ENCODE results near the gene PHAF1.
A peak's percentile ranks its signal among the peaks of the same experiment; 100 is the strongest.

Gene PHAF1
- 26.2 to 32.7 (median 29.9) reads per million in 3 experiments for total RNA-seq

DNA sequence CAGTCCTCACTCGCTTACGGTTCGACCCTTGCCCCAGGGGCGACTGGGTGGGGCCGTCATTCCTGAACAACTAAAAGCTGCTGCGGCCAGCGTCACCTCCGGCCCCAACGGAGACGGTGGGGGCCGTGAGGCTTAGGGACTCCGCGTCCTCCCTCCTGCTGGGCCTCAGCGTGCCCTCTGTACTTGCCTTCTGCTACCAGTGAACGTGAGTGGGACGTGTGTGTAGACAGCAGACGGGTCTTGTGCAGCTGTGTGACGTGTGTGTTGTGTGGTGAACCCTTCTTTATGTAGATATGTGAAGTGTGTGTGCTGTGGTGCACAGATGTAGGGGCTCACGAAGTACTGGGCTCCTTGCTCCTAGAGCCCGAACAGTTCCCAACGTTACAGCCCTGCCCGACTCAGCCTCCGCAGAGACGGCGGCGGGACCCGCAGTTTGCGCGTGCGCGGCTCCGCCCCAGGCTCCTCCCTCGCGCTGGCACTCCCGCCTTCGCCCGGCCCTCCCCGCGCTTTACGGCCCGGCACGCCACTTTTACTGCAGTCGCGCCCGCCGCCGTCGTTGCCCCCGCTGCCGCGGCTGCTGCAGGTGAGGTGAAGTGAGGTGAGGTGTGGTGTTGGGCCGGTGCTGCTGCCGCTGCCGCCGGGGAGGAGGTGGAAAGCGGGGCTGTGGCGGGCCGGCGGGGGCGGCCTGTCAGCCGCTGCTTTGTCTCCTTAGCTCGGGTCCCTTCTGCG is at the start of gene PHAF1:
Gene PHAF1 (plus strand): TSS at position 535 of the 729 bp plus-strand sequence. CDS start 235 bp downstream, outside the sequence.
- DNase-seq = peak; percentile 96

- no peak for DNase-seq
Observed at GRCh38 chr16:67063008-67063407, 46.7 kb upstream of the PHAF1 start.

GRCh38 chr16:67068212-67068753 is 41.5 kb upstream of the PHAF1 start:
- no peak for DNase-seq

- no peak for DNase-seq
Observed at GRCh38 chr16:67071476-67072048, 38.2 kb upstream of the PHAF1 start.

DNA sequence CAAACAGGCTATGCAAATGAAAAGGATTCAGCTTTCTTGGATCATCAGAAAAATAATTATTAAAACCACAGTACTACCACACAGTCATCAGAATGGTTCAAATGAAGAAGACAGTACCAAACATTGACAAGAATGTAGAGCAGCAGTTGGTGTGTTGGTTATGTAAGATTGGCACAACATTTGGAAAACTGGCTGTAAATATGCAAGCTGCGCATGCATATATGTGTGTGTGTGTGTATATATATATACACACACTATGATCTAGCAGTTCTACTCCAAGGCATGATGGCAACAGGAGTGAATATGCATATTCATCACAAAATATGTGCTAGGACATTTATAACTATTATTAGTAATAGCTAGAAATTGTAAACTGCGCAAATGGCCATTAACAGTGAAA is 34.4 kb upstream of the PHAF1 start:
- no peak for DNase-seq

DNA sequence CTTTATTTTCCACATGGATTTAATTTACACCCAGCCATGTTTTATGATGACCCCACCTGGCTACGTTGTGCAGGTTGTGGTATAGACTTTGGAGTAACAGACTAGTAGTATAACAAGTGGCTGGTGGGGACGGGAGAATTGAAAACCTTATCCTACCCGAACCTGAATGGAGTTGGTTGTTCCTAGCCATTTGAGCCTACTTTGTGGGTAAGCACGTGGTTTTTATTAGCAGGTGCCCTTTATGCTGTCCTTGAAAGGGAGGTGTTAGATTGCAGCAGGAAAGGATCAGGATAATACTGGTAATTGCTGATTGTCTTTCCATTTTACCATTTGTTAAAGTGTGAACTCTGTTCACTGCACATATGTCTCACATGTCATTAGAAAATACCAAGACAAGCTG is 31.9 kb upstream of the PHAF1 start:
- no peak for DNase-seq

DNA sequence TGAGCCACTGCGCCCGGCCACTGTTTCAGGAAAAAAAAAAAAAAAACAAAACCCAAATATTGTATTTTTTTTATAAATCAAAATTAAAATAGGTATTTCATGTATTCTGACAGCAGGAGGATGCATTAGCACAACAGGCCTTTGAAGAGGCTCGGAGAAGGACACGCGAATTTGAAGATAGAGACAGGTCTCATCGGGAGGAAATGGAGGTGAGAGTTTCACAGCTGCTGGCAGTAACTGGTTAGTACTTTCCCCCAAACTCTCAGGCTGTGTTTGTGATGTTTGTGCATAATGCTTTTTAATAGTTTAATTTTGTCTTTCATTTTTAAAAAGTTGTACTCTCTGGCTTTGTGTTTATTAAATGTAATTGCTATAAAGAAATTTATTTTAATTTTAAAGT is 27.6 kb upstream of the PHAF1 start:
- no peak for DNase-seq

GRCh38 chr16:67082891-67083290 is 26.9 kb upstream of the PHAF1 start:
- no peak for DNase-seq

GRCh38 chr16:67084345-67085028 is 25.3 kb upstream of the PHAF1 start:
- no peak for DNase-seq

DNA sequence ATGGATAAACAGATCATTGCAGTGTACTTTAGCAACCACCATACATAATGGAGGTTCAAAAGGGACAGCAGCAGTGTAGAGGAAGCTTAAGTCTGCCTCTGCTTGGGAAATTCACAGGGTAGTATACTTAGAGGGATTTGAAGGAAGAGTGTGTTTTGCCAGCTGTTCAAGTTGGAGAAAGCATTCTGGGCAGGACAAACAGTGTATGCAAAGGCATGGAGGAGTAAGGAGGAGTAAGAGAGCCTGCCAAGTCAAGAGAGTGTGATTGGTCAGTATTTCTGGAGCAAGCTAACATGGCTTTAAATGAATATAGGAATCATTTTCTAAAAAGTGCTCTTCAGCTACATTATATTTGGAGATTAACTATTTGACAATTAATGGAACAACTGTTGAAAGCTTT is 22.9 kb upstream of the PHAF1 start:
- no peak for DNase-seq

DNA sequence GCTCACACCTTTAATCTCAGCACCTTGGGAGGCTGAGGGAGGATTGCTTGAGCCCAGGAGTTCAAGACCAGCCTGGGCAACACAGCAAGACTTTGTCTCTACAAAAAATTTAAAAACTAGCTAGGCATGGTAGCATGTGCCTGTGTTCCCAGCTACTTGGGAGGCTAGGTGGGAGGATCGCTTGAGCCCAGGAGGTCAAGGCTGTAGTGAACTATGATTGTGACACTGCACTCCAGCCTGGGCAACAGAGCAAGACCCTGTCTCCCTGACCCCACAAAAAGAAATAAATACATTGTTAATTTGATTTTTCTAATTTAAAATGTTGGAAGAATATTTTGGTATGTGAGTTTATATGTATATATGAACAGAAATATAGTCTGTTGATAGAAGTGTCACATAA is 22.4 kb upstream of the PHAF1 start:
- DNase-seq = no peak

DNA sequence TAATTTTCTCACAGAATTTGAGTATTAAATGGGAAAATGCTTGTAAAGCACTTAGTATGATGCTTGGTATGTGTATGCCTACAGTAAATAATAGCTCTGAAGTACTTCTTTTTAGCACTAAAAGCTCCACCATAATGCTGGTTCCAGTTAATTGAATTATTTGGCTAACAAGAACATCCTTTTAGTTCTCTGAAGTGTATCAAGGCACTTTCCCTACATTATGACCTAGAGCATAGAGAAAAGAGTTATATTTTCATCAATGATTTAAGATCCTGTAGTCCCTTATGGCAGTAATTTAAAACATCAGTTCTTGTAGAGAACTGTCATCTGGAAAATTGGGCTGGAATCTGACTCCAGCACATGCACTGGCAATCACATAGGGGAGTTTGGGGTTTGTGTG is 21.9 kb upstream of the PHAF1 start:
- DNase-seq = no peak

GRCh38 chr16:67088551-67088950 is 21.2 kb upstream of the PHAF1 start:
- DNase-seq = no peak

- no peak for DNase-seq
Observed at GRCh38 chr16:67089101-67089500, 20.6 kb upstream of the PHAF1 start.

- no peak for DNase-seq
Observed at GRCh38 chr16:67091906-67092566, 17.7 kb upstream of the PHAF1 start.

DNA sequence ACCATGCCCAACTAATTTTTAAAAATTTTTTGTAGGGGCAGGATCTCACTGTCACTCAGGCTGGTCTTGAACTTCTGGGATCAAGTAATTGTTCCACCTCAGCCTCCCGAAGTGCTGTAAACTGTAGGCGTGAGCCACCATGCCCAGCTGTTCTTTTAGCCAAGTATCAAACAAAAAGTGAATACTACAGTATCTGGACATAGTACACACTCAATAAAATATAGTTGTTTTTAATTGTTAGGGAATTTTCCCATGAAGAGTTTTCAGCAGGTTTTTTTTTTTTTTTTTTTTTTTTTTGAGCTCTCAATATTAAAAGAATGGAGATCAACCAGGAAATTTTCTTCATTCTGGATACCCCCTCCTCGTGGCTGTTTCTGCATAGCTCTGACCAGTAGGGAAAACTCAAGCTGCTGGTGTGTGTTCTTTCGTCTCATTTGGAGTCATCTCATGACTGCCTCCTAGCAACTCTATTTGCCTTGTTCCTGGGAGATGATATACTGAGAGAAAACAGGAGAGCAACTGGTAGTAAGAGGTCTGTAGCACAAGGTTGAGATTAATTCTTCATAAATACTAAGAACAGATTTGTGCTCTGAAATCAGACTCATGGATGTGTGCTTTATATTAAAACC is 16.5 kb upstream of the PHAF1 start:
- DNase-seq = no peak

DNA sequence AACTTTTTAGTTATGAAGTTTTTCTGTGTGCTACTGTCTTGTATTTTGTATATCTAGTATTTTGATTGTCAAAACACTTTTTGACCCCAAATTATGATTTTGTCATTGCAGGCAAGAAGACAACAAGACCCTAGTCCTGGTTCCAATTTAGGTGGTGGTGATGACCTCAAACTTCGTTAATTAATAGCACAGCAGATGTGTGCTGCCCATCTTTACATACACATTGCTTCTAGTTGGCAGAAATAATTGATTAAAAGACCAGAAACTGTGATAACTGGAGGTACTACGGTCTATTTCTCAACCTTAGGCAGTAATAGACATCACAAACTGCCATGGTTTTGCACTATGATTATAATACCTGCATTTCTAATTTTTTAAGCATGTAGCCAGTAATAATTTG is 11.1 kb upstream of the PHAF1 start:
- DNase-seq = no peak

GRCh38 chr16:67100569-67101310 is 9.0 kb upstream of the PHAF1 start:
- DNase-seq = no peak

DNA sequence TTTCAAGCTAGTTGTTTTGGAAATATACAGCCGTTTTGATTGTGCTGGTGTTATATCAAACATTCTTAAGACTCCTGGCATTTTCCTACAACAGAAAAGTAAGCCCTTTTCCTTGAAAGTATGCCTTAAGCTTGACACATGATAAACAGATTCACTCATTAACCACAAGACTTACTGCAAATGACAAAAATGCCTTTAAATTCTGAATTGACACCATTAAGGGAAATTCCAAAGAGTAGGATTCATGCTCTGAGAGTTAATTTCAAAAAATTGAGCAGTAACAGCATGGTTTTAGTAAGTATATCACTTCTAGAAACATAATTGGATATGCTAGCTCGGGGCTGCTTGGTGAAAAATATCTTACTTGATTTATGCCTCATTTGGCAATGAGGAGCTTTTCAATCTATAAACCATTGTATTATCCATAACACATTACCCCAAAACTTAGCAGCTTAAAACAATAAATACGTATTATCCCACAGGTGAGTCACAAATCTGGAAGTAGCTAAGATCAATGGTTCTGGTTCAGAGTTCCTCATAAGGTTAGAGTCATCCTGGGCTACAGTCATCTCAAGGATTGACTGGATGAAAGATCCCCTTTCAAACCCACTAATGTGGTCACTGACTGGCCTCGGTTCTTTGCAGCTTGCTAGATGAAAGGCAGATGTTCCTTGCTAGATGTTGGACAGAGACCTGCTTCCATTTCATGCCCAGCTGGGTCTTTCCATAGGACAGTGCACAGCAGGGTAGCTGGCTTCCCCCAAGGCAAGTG is 8.2 kb upstream of the PHAF1 start:
- DNase-seq = no peak

DNA sequence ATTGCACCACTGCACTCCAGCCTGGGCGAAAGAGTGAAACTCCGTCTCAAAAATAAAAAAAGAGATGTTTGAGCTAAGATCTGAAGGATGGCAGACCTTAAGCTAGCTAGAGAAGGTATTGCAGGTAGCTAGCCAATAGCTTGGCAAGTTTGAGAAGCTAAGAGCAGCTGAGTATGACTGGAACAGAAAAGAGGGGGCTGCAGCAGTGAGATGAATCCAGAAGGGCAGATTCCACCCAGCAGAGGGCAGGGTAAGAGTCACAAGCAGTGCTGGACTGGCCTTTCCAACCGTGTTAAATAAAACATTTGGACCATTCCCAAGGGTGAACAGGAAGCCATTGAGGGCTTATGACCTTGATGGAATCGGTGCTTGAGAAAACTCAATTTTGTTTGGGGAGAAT is 5.7 kb upstream of the PHAF1 start:
- no peak for DNase-seq

GRCh38 chr16:67104845-67105244 is 4.9 kb upstream of the PHAF1 start:
- DNase-seq = no peak

Data from central memory CD4-positive, alpha-beta T cell (primary cell).